Neural progenitor cell (in vitro differentiated cells): ENCODE results near the gene CYGB.
"Not testable (repeated sequence)": the region's sequence is repeated elsewhere in the genome, so short reads cannot be mapped to it uniquely, and the experiment has no call there.

Experiments
- CTCF ChIP-seq: fragments of 200-600 bp; sonication (generic); IDR thresholded peaks from 2 replicates; pipeline ENCODE4 v1.5.1; 2017; ENCODE audit warnings: antibody characterized with exemption, mild to moderate bottlenecking
- EZH2 ChIP-seq: fragments of 200-600 bp; sonication (generic); IDR thresholded peaks from 2 replicates; pipeline ENCODE4 v1.6.1; 2017; ENCODE audit warnings: antibody characterized with exemption, mild to moderate bottlenecking, moderate library complexity

- not testable (repeated sequence) for TF ChIP-seq EZH2, CTCF
These were observed 3.7 kb downstream of the CYGB start for GRCh38 chr17:76533640-76534359.
